K562 (cell line): ENCODE measurements around the gene DNAJB4.

Source experiments
- BACH1 ChIP-seq: fragments of 200-800 bp; sonication (Bioruptor generic); IDR thresholded peaks from 2 replicates; pipeline ENCODE4 v1.6.1; 2016; ENCODE audit warnings: missing genetic modification characterization, missing compliant biosample characterization
- CEBPB ChIP-seq: fragments of 450-650 bp; IDR thresholded peaks from 2 replicates; pipeline ENCODE4 v1.6.1; 2016; ENCODE audit warnings: missing genetic modification characterization, missing compliant biosample characterization
- CTCF ChIP-seq, 3 experiments: IDR thresholded peaks in 2 of 3; conservative IDR thresholded peaks in 1 of 3; 2 replicates each; pipeline ENCODE4 v1.5.1; 2011 to 2012; ENCODE audit warnings: low read length in 3 of 3, mild to moderate bottlenecking in 3 of 3, control low read depth in 2 of 3, improper control_type of control experiment in 1 of 3, inconsistent platforms in 1 of 3, low read depth in 1 of 3, mixed read lengths in 1 of 3, moderate library complexity in 1 of 3; ENCODE audit not compliant: insufficient read depth in 2 of 3
- DNMT1 ChIP-seq: fragments of 450-650 bp; IDR thresholded peaks from 2 replicates; pipeline ENCODE4 v1.6.1; 2016; ENCODE audit warnings: antibody characterized with exemption, mild to moderate bottlenecking
- MLX ChIP-seq, 2 experiments: fragments of 450-650 bp in 1 of 2; sonication (generic) in 1 of 2; formaldehyde crosslinking; conservative IDR thresholded peaks; 2 replicates each; pipeline versions ENCODE4 v1.4.0 to v1.8.1; 2020 to 2022; ENCODE audit warnings: mild to moderate bottlenecking in 1 of 2, missing genetic modification reagents in 1 of 2
- MXD1 ChIP-seq: fragments of 250-450 bp; sonication (Bioruptor Pico); IDR thresholded peaks from 2 replicates; pipeline ENCODE4 v1.8.0; 2021; ENCODE audit warnings: borderline replicate concordance, mild to moderate bottlenecking, moderate library complexity; ENCODE audit not compliant: poor library complexity, severe bottlenecking
- RCOR1 ChIP-seq, 2 experiments: IDR thresholded peaks; 2 replicates each; pipeline ENCODE4 v1.6.1; 2012; ENCODE audit warnings: low read depth in 2 of 2, low read length in 2 of 2, borderline replicate concordance in 1 of 2, improper control_type of control experiment in 1 of 2
- TOE1 ChIP-seq, 2 experiments: fragments of 450-650 bp in 1 of 2; sonication (generic) in 1 of 2; formaldehyde crosslinking in 1 of 2; IDR thresholded peaks; 2 replicates each; pipeline versions ENCODE4 v1.7.1 to v1.8.0; 2016 to 2022; ENCODE audit warnings: borderline replicate concordance in 2 of 2, mild to moderate bottlenecking in 2 of 2, antibody characterized with exemption in 1 of 2, inconsistent platforms in 1 of 2, low read depth in 1 of 2, missing genetic modification reagents in 1 of 2, moderate library complexity in 1 of 2
- ZNF197 ChIP-seq: fragments of 200-800 bp; sonication (Bioruptor generic); IDR thresholded peaks from 2 replicates; pipeline ENCODE4 v1.6.1; 2016; ENCODE audit warnings: low read depth, missing genetic modification characterization, missing compliant biosample characterization
- ZNF24 ChIP-seq: fragments of 450-650 bp; IDR thresholded peaks from 2 replicates; pipeline ENCODE4 v1.6.1; 2016

- no peak for TF ChIP-seq CTCF (IDR thresholded peaks at IDR 0.05 in 2 of 3, conservative IDR thresholded peaks at IDR 0.05 in 1 of 3; ENCODE audit: insufficient read depth in 2 of 3, low read depth in 1 of 3, low read length in 3 of 3)
- no peak for TF ChIP-seq DNMT1
- TF ChIP-seq TOE1 (IDR thresholded peaks at IDR 0.05; ENCODE audit: borderline replicate concordance): no peak
- no peak for TF ChIP-seq TOE1 (CRISPR knock-in tag; IDR thresholded peaks at IDR 0.05; ENCODE audit: borderline replicate concordance, low read depth)
- no peak for TF ChIP-seq MXD1 (CRISPR knock-in tag)
- no peak for TF ChIP-seq RCOR1 (IDR thresholded peaks at IDR 0.05; ENCODE audit: borderline replicate concordance in 1 of 2, low read depth in 2 of 2, low read length in 2 of 2)
- TF ChIP-seq CEBPB (tag): no peak
- no peak for TF ChIP-seq BACH1 (tag)
- TF ChIP-seq ZNF24: no peak
- TF ChIP-seq ZNF197: no peak
- TF ChIP-seq MLX (CRISPR knock-in tag; conservative IDR thresholded peaks at IDR 0.05): no peak
Measured at GRCh38 chr1:78047631-78048030, 42.9 kb downstream of the DNAJB4 start.
